HG03097 (cell line): Measurements from ENCODE around the gene NR2E3.

Experiments
- ATAC-seq: cut with Tn5 transposase; IDR thresholded peaks from one replicate; pipeline ENCODE4 v1.9.1; 2021; ENCODE audit not compliant: unreplicated experiment, low FRiP score

NR2E3 gene

GRCh38 chr15:71790081-71790480, 20.3 kb upstream of the NR2E3 start:
- no peak for ATAC-seq

GRCh38 chr15:71791975-71792374, 18.4 kb upstream of the NR2E3 start:
- no peak for ATAC-seq

- no peak for ATAC-seq
Measured at GRCh38 chr15:71792521-71792920, 17.8 kb upstream of the NR2E3 start.

- ATAC-seq = no peak
Measured at GRCh38 chr15:71798641-71799040, 11.7 kb upstream of the NR2E3 start.

- ATAC-seq = no peak
Measured at GRCh38 chr15:71800190-71800589, 10.2 kb upstream of the NR2E3 start.

DNA sequence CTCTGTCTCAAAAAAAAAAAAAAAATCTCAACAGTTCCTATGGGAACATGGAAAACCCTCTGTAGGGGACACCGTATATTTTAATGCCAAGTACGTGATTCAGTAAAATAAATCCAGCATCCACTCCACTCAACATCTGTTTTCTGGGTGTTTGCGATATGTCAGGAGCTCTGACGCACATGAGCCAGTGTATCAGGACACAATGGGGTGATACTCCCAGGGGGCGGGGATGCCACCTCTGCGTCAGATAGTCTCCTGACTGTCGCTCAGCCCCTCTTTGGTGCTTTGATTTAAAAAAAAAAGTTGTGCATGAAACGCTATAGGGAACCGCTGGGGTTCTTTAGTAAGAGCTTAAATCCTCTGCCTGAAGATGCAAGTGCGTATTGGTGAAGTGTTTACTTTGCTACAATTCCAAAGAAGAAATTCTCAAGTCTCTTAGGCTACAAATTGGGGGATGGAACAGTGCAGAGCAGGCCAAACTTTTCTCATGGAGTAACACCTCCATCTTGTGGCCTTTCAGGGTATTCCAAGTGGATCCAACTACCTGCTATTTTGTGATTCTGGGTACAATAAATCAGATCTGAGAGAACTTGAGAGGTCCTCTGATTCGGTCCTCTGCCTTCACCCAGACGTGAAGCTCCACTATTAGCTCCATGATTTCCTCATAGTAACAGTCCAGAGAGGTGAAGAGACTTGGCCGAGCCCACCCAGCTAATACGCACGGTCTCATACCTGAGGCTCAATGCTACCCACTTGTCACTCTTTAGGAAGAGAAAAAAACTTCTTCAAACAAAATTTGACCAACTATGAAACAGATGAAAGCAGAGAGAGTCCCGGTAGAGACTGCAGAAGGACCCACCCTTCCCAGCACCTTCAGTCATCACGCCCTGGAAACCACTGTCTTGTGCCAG, 9.3 kb upstream of the NR2E3 start:
- no peak for ATAC-seq

- ATAC-seq = no peak
Measured at GRCh38 chr15:71801935-71802655, 8.3 kb upstream of the NR2E3 start.

- ATAC-seq = no peak
Measured at GRCh38 chr15:71802770-71803169, 7.6 kb upstream of the NR2E3 start.

- ATAC-seq = no peak
Measured at GRCh38 chr15:71804226-71804625, 6.1 kb upstream of the NR2E3 start.

DNA sequence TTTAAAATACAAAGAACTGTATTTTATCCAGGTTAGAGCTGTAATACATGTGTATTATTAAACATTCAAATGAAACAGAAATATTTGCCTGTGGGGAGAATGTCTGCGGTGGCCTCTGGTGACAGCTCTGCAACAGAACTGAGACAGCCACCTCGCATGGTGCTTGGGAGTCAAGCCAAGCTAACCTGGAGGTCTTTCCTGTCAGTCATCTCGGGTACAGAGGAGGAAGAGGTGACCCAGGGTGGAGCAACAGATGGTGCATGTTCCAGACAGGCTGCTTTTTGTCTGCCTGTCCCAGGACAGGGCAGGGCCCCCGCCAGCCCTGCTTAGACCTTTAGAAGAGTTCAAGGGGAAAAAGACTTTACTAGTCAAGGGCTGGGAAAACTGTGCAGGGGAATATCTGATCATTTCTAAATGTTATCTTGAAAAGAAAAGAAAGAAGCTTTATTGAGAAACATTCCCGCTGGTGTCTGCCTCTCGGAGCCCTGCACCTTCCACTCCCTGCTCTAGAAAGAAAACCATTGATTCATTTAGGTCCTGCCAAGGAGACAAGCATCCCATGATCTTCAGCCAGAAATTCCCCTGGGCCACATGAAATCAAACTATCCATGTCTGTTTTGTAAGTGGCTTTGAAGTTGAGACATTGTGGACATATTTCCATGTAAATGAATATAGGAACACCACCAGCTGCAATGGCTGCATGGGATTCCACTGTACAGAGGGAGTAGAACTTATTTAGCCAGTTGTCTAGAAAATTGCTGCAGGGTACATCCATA, 5.5 kb upstream of the NR2E3 start:
- no peak for ATAC-seq

GRCh38 chr15:71806452-71806931, 3.9 kb upstream of the NR2E3 start:
- ATAC-seq = no peak

- ATAC-seq = no peak
Measured at GRCh38 chr15:71807125-71807629, 3.2 kb upstream of the NR2E3 start.

- ATAC-seq = no peak
Measured at GRCh38 chr15:71807691-71808091, 2.7 kb upstream of the NR2E3 start.

GRCh38 chr15:71808311-71809020, 1.9 kb upstream of the NR2E3 start:
- ATAC-seq = no peak

DNA sequence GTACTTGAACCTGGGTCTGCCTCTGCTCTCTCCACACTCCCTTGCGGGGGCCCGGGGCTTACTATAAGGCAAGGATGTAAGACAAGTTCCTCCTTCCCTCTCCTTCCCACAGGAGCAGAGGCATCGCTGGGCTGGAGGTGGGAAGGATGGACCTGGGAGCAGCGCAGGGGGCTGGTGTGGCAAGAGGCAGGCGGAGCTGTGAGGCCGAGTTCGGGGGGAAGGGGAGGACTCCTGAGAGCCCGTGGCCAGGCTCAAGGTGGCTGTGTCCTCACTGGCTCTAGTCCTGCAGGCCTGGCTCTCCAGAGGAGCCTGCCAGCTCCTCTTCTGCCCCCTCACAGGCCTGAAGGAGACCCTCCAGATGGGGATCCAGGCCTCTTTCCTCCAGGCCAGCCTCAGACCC, 1.0 kb upstream of the NR2E3 start:
- ATAC-seq = no peak

GRCh38 chr15:71811036-71811736, 832 bp downstream of the NR2E3 start:
- no peak for ATAC-seq

GRCh38 chr15:71811752-71812735, 1.7 kb downstream of the NR2E3 start:
- ATAC-seq = no peak

DNA sequence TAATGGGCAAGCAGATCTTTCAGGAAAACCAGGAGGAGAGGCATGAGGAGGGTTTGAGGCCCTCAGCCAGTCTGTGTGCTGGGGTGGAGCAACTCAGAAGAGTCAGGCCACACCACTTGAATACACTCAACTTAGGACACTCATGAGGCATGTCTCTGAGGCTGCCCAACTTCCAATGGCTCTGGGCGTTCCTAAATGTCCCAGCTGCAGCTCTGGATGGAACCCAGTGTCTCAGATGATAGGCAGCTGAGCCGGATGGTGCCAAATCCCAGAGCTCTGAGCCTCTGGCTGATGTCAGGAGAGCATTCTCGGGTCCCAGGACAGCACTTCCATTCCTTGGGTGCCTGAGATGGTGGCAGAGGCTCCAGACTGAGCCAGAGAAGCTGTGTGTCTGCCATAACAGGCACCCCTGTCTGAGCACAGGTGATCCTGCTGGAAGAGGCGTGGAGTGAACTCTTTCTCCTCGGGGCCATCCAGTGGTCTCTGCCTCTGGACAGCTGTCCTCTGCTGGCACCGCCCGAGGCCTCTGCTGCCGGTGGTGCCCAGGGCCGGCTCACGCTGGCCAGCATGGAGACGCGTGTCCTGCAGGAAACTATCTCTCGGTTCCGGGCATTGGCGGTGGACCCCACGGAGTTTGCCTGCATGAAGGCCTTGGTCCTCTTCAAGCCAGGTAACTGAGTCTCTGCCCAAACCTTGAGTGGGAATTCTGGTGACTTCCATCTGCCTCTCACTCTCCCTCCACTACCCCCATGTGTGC, 2.8 kb downstream of the NR2E3 start:
- ATAC-seq = no peak
